Natural killer cell (primary cell): Measurements from ENCODE around the gene THAP3. TPM values are rescaled to one million over a fixed set of nuclear protein-coding genes. Genes with fewer than 3 reads are reported as not detected.

Experiments
- ATAC-seq, 3 donors: fragments of 150-1000 bp in 2 of 3; fragments of 200-7000 bp in 1 of 3; cut with Tn5 transposase; 1 replicate in 1 of 3; 2 replicates in 2 of 3; pipeline ENCODE4 v1.10.0; 2021; ENCODE audit warnings: mild to moderate bottlenecking in 2 of 3, moderate library complexity in 2 of 3
- DNase-seq, 2 donors: peaks; one replicate each; pipeline versions ENCODE4 v3.0.0 to v3.0.0-alpha.2; 2013 to 2021; ENCODE audit warnings: mixed read lengths in 1 of 2
- H3K27ac ChIP-seq: one replicate; pipeline ENCODE4 v1.5.1; 2013; ENCODE audit warnings: mild to moderate bottlenecking, low read length
- H3K27me3 ChIP-seq: one replicate; pipeline ENCODE4 v1.6.1; 2013; ENCODE audit warnings: low read length; ENCODE audit not compliant: control insufficient read depth, insufficient read depth
- H3K36me3 ChIP-seq: one replicate; pipeline ENCODE4 v1.6.1; 2013; ENCODE audit warnings: low read length; ENCODE audit not compliant: control insufficient read depth, insufficient read depth
- H3K4me1 ChIP-seq: one replicate; pipeline ENCODE4 v1.6.1; 2013; ENCODE audit warnings: low read length; ENCODE audit not compliant: control insufficient read depth, insufficient read depth
- H3K4me3 ChIP-seq: one replicate; pipeline ENCODE4 v1.5.1; 2013; ENCODE audit warnings: low read length
- H3K9me3 ChIP-seq: one replicate; pipeline ENCODE4 v1.6.1; 2013; ENCODE audit warnings: low read length; ENCODE audit not compliant: control insufficient read depth, insufficient read depth
- H3K27ac Mint-ChIP-seq, 2 donors: one replicate each; pipeline ENCODE4 v1.8.0; 2022; ENCODE audit warnings: mild to moderate bottlenecking in 2 of 2, mixed read lengths in 2 of 2, moderate library complexity in 1 of 2
- H3K27me3 Mint-ChIP-seq, 2 donors: one replicate each; pipeline ENCODE4 v1.8.0; 2022; ENCODE audit warnings: low read depth in 2 of 2, mixed read lengths in 2 of 2
- H3K36me3 Mint-ChIP-seq: one replicate; pipeline ENCODE4 v1.8.0; 2022; ENCODE audit warnings: mixed read lengths
- H3K4me1 Mint-ChIP-seq, 2 donors: one replicate each; pipeline ENCODE4 v1.8.0; 2022; ENCODE audit warnings: mixed read lengths in 2 of 2
- H3K4me3 Mint-ChIP-seq: one replicate; pipeline ENCODE4 v1.8.0; 2022; ENCODE audit warnings: mild to moderate bottlenecking, moderate library complexity, mixed read lengths
- H3K9me3 Mint-ChIP-seq, 2 donors: one replicate each; pipeline ENCODE4 v1.8.0; 2022; ENCODE audit warnings: mixed read lengths in 2 of 2
- CTCF ChIP-seq: fragments of 200-600 bp; IDR thresholded peaks from one replicate; pipeline ENCODE4 v1.8.0; 2022; ENCODE audit warnings: antibody characterized with exemption
- WGBS: methylation state at CpG from one replicate; pipeline ENCODE4 v1.1.7; 2013; ENCODE audit warnings: missing lambda C conversion rate; ENCODE audit not compliant: insufficient coverage; 5-methylcytosine and 5-hydroxymethylcytosine counted together
- intact Hi-C: fragments of 100-400 bp; cut with micrococcal nuclease; formaldehyde crosslinking; loops from one replicate; pipeline ENCODE4 v1.14.2; 2022
- total RNA-seq, 4 donors: library from RNA; stranded (reverse); fragments of 120-200 nt in 1 of 4; gene quantifications; one replicate each; pipeline versions ENCODE4 v1.2.3 to v1.2.4, GENCODE V29; 2013 to 2022

THAP3 gene
- total RNA-seq, 3 donors from 2014 or later (not counting 1 experiment from before 2014, with no cell fraction given): 11.7 to 23.4 (median 23.1) TPM

GRCh38 chr1:6648556-6648955, 23.9 kb downstream of the THAP3 start:
- Histone ChIP-seq H3K27ac (no peak overlapping the region), H3K9me3 (no peaks in the 10 kb centered on the region), H3K36me3 (peaks cover 28% of the 10 kb centered on the region), H3K27me3 (no peaks in the 10 kb centered on the region), H3K4me1 (no peaks in the 10 kb centered on the region), H3K4me3 (no peak overlapping the region)
- intact Hi-C loops: no loop called here
- ATAC-seq (no peak), DNase-seq (no peak)
- 88% methylated on average over 6 of the region's 6 CpGs for WGBS
- Mint-ChIP-seq H3K4me3 (no peak overlapping the region), H3K9me3 (no peaks in the 10 kb centered on the region), H3K4me1 (no peaks in the 10 kb centered on the region), H3K27ac (no peak overlapping the region), H3K27me3 (no peaks in the 10 kb centered on the region), H3K36me3 (no peaks in the 10 kb centered on the region)
- no peak for TF ChIP-seq CTCF

GRCh38 chr1:6651909-6652308, 27.2 kb downstream of the THAP3 start:
- Mint-ChIP-seq H3K36me3 (no peaks in the 10 kb centered on the region), H3K4me3 (no peak overlapping the region), H3K4me1 (no peaks in the 10 kb centered on the region), H3K27me3 (no peaks in the 10 kb centered on the region), H3K9me3 (no peaks in the 10 kb centered on the region), H3K27ac (no peak overlapping the region)
- Histone ChIP-seq H3K4me3 (no peak overlapping the region), H3K27me3 (no peaks in the 10 kb centered on the region), H3K27ac (no peak overlapping the region), H3K4me1 (no peaks in the 10 kb centered on the region), H3K9me3 (no peaks in the 10 kb centered on the region), H3K36me3 (peaks cover 21% of the 10 kb centered on the region)
- 98% methylated on average over 17 of the region's 17 CpGs for WGBS
- ATAC-seq (no peak), DNase-seq (no peak)
- intact Hi-C loops: no loop called here
- TF ChIP-seq CTCF: no peak

- peaks cover 21% of the 10 kb centered on the region for H3K36me3 ChIP-seq
- H3K27me3 Mint-ChIP-seq: no peaks in the 10 kb centered on the region
Observed at GRCh38 chr1:6652986-6653385, 28.3 kb downstream of the THAP3 start.

More at GRCh38 chr1:6652986-6653385, 28.3 kb downstream of the THAP3 start:
- no peak overlapping the region for H3K27ac Mint-ChIP-seq
- DNase-seq: no peak
- intact Hi-C loops: no loop called here
- 93% methylated on average over 6 of the region's 6 CpGs for WGBS
- TF ChIP-seq CTCF: no peak
- Histone ChIP-seq H3K4me3 (no peak overlapping the region), H3K27me3 (no peaks in the 10 kb centered on the region), H3K27ac (no peak overlapping the region), H3K4me1 (no peaks in the 10 kb centered on the region), H3K9me3 (no peaks in the 10 kb centered on the region)
- H3K4me3 Mint-ChIP-seq: no peak overlapping the region
- H3K36me3 Mint-ChIP-seq: no peaks in the 10 kb centered on the region
- ATAC-seq: no peak
- no peaks in the 10 kb centered on the region for H3K4me1 Mint-ChIP-seq
- no peaks in the 10 kb centered on the region for H3K9me3 Mint-ChIP-seq
